Psoas muscle (tissue), 8 donors: Measurements from ENCODE around the gene MAST4. TPM values are rescaled to one million over a fixed set of nuclear protein-coding genes. Genes with fewer than 3 reads are reported as not detected.

Source experiments
- ATAC-seq, 4 donors: fragments of 200-7000 bp; cut with Tn5 transposase; one replicate each; pipeline ENCODE4 v1.9.1; 2020; ENCODE audit warnings: moderate library complexity in 3 of 4, mild to moderate bottlenecking in 2 of 4
- DNase-seq, 2 donors: peaks; one replicate each; pipeline ENCODE4 v3.0.0-alpha.2; 2020
- H3K27ac ChIP-seq: fragments of 200-600 bp; one replicate; pipeline ENCODE4 v1.8.0; 2022
- H3K27me3 ChIP-seq, 3 donors: fragments of 200-600 bp in 1 of 3; one replicate each; pipeline versions ENCODE4 v1.6.1 to v1.8.0; 2013 to 2022; ENCODE audit warnings: low read length in 2 of 3, mild to moderate bottlenecking in 2 of 3, moderate library complexity in 1 of 3; ENCODE audit not compliant: insufficient read depth in 3 of 3
- H3K36me3 ChIP-seq, 2 donors: fragments of 200-600 bp in 1 of 2; one replicate each; pipeline versions ENCODE4 v1.6.1 to v1.8.0; 2013 to 2022; ENCODE audit warnings: low read depth in 1 of 2, mild to moderate bottlenecking in 1 of 2, moderate library complexity in 1 of 2; ENCODE audit not compliant: insufficient read depth in 1 of 2
- H3K4me1 ChIP-seq: fragments of 200-600 bp; one replicate; pipeline ENCODE4 v1.8.0; 2022
- H3K4me3 ChIP-seq: fragments of 200-600 bp; one replicate; pipeline ENCODE4 v1.8.0; 2022; ENCODE audit warnings: mild to moderate bottlenecking
- H3K9me3 ChIP-seq: fragments of 200-600 bp; one replicate; pipeline ENCODE4 v1.8.0; 2022
- CTCF ChIP-seq: fragments of 200-600 bp; IDR thresholded peaks from one replicate; pipeline ENCODE4 v1.8.0; 2022; ENCODE audit warnings: antibody characterized with exemption
- WGBS, 3 donors: extraction: QIAGEN DNeasy Blood & Tissue Kit; methylation state at CpG; one replicate each; pipeline versions ENCODE4 v1.1.6 to v1.1.7; 2013; 5-methylcytosine and 5-hydroxymethylcytosine counted together
- intact Hi-C, 2 donors: fragments of 100-400 bp; cut with DNase I; formaldehyde crosslinking; loops; one replicate each; pipeline versions ENCODE4 v1.11.0 to v1.14.2; 2022
- polyA plus RNA-seq, 3 donors: library from polyadenylated mRNA; stranded (reverse); fragments of 200-250 nt; gene quantifications; one replicate each; pipeline ENCODE4 v1.2.3, GENCODE V29; 2013
- total RNA-seq, 4 donors: library from RNA; stranded (reverse); fragmentation: NEBNext Ultra II Directional in 2 of 4; extraction: Animal tissue kit (Norgen Biotek cat#: 25700) in 2 of 4; gene quantifications; one replicate each; pipeline versions ENCODE4 v1.2.1 to v1.2.4, GENCODE V29; 2021 to 2023
- donor health status: healthy with polysubstance abuse.
- donor health status: DM: no; HTN: no; CAD: no; lungs with moderate emphysema.
- donor health status: Bipolar disorder and iron deficiency.
- donor health status: healthy.
- donor health status: DM: yes; HTN: yes; CAD: no.
- donor health status: DM: no; HTN: no; CAD: no.
- donor health status: DM: no; HTN: no; CAD: no.
- donor health status: DM: yes; HTN: yes; CAD: no.

MAST4 gene
- total and polyA plus RNA-seq, 7 donors: 3.2 to 123 (median 12.1) TPM

GRCh38 chr5:66701244-66701643, 105.1 kb downstream of the MAST4 start:
- Histone ChIP-seq H3K4me3 (no peak overlapping the region), H3K27me3 (peaks cover 0 to 2% (median 0%) of the 10 kb centered on the region in 3 donors), H3K9me3 (no peaks in the 10 kb centered on the region), H3K36me3 (no peaks in the 10 kb centered on the region), H3K27ac (no peak overlapping the region), H3K4me1 (no peaks in the 10 kb centered on the region)
- intact Hi-C loops: no loop called here
- no peak for TF ChIP-seq CTCF
- 67 to 73% (median 69%) methylated on average over 1 of the region's 1 CpG for WGBS, 3 donors
- DNase-seq: no peak
- ATAC-seq: no peak

- H3K27me3 ChIP-seq: peaks cover 0 to 2% (median 0%) of the 10 kb centered on the region in 3 donors
Measured at GRCh38 chr5:66702426-66702825, 106.2 kb downstream of the MAST4 start.

GRCh38 chr5:66704790-66705425, 108.7 kb downstream of the MAST4 start:
- intact Hi-C loops: no loop called here
- Histone ChIP-seq H3K27ac (no peak overlapping the region), H3K4me1 (no peaks in the 10 kb centered on the region), H3K4me3 (no peak overlapping the region), H3K27me3 (peaks cover 0 to 2% (median 0%) of the 10 kb centered on the region in 3 donors), H3K9me3 (no peaks in the 10 kb centered on the region), H3K36me3 (no peaks in the 10 kb centered on the region)
- no peak for DNase-seq
- no peak for ATAC-seq
- no peak for TF ChIP-seq CTCF
- 10 to 24% (median 15%) methylated on average over 3 of the region's 3 CpGs for WGBS, 3 donors

More at GRCh38 chr5:66702426-66702825, 106.2 kb downstream of the MAST4 start:
- intact Hi-C loops: no loop called here
- Histone ChIP-seq H3K4me3 (no peak overlapping the region), H3K36me3 (no peaks in the 10 kb centered on the region), H3K9me3 (no peaks in the 10 kb centered on the region), H3K4me1 (no peaks in the 10 kb centered on the region), H3K27ac (no peak overlapping the region)
- TF ChIP-seq CTCF: no peak
- ATAC-seq: no peak
- DNase-seq: no peak
- 69 to 87% (median 85%) methylated on average over 3 of the region's 3 CpGs for WGBS, 3 donors

GRCh38 chr5:66708368-66708767, 112.2 kb downstream of the MAST4 start:
- H3K27me3 ChIP-seq: peaks cover 0 to 2% (median 0%) of the 10 kb centered on the region in 3 donors
- no peaks in the 10 kb centered on the region for H3K4me1 ChIP-seq
- ATAC-seq: no peak
- no peak for TF ChIP-seq CTCF
- H3K36me3 ChIP-seq: no peaks in the 10 kb centered on the region
- no peak overlapping the region for H3K27ac ChIP-seq
- H3K4me3 ChIP-seq: no peak overlapping the region
- 23 to 34% (median 24%) methylated on average over 1 of the region's 1 CpG for WGBS, 3 donors
- intact Hi-C loops: no loop called here
- no peak for DNase-seq
- no peaks in the 10 kb centered on the region for H3K9me3 ChIP-seq

- H3K4me3 ChIP-seq: no peak overlapping the region
- peaks cover 0 to 2% (median 0%) of the 10 kb centered on the region in 3 donors for H3K27me3 ChIP-seq
- no peaks in the 10 kb centered on the region for H3K4me1 ChIP-seq
- intact Hi-C loops: no loop called here
- WGBS, 3 donors: 69 to 76% (median 74%) methylated on average over 5 of the region's 5 CpGs
- no peaks in the 10 kb centered on the region for H3K9me3 ChIP-seq
- H3K27ac ChIP-seq: no peak overlapping the region
- ATAC-seq: no peak
- H3K36me3 ChIP-seq: no peaks in the 10 kb centered on the region
- DNase-seq: no peak
- no peak for TF ChIP-seq CTCF
Measured at GRCh38 chr5:66710557-66711088, 114.4 kb downstream of the MAST4 start.
